Glutamatergic neuron (in vitro differentiated cells): Measurements from ENCODE around the gene ABCA8. TPM values are rescaled to one million over a fixed set of nuclear protein-coding genes. Genes with fewer than 3 reads are reported as not detected.
"Not testable (repeated sequence)": the region's sequence is repeated elsewhere in the genome, so short reads cannot be mapped to it uniquely, and the experiment has no call there.

Source experiments
- DNase-seq: peaks from one replicate; pipeline ENCODE4 v3.0.0; 2022
- H3K27ac Mint-ChIP-seq: one replicate; pipeline ENCODE4 v1.8.0; 2020; ENCODE audit warnings: mild to moderate bottlenecking, mixed read lengths, inconsistent platforms; ENCODE audit not compliant: unreplicated experiment
- H3K27me3 Mint-ChIP-seq: one replicate; pipeline ENCODE4 v1.8.0; 2020; ENCODE audit warnings: mild to moderate bottlenecking, moderate library complexity, mixed read lengths, inconsistent platforms; ENCODE audit not compliant: unreplicated experiment
- H3K36me3 Mint-ChIP-seq: one replicate; pipeline ENCODE4 v1.8.0; 2020; ENCODE audit warnings: mild to moderate bottlenecking, mixed read lengths, inconsistent platforms; ENCODE audit not compliant: unreplicated experiment
- H3K4me1 Mint-ChIP-seq: one replicate; pipeline ENCODE4 v1.8.0; 2020; ENCODE audit warnings: mild to moderate bottlenecking, low read depth, mixed read lengths, inconsistent platforms; ENCODE audit not compliant: unreplicated experiment
- H3K4me3 Mint-ChIP-seq: one replicate; pipeline ENCODE4 v1.8.0; 2020; ENCODE audit warnings: mild to moderate bottlenecking, mixed read lengths, inconsistent platforms; ENCODE audit not compliant: unreplicated experiment
- H3K9me3 Mint-ChIP-seq: one replicate; pipeline ENCODE4 v1.8.0; 2020; ENCODE audit warnings: mild to moderate bottlenecking, moderate library complexity, mixed read lengths, inconsistent platforms; ENCODE audit not compliant: unreplicated experiment
- total RNA-seq: library from RNA; stranded (reverse); fragmentation: NEBNext Ultra II Directional; extraction: Animal tissue kit (Norgen Biotek cat#: 25700); gene quantifications from one replicate; pipeline ENCODE4 v1.2.1, GENCODE V29; 2021; ENCODE audit not compliant: unreplicated experiment
- TF ChIP-seq, protein P1 (sequence below): fragments of 200-600 bp; sonication (generic); IDR thresholded peaks from one replicate; pipeline ENCODE4 v1.5.0; 2021; ENCODE audit not compliant: partially characterized antibody, unreplicated experiment

The ABCA8 gene
- total RNA-seq, 1 donor from 2014 or later: not detected

DNA sequence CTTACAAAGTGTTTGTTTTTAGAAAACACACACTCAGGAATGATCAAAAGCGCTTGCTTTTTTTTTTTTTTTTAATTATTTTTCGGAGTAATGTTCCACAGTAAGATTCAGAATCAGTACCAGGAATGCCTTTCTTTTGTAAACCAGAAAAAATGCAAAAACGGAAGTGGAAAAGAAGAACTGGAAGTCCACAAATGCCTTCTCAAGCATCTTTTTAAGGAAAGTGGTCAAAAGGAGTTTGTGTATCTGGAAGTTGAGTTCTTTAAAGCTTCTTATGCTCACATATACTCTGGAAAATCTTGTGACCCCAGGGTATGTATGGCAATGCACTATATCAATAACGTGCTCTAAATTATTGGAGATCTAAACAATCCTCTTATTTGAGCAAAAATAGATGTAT lies 126.0 kb downstream of the ABCA8 start:
- H3K27me3 Mint-ChIP-seq: no peaks in the 10 kb centered on the region
- no peaks in the 10 kb centered on the region for H3K36me3 Mint-ChIP-seq
- TF ChIP-seq, protein P1, sequence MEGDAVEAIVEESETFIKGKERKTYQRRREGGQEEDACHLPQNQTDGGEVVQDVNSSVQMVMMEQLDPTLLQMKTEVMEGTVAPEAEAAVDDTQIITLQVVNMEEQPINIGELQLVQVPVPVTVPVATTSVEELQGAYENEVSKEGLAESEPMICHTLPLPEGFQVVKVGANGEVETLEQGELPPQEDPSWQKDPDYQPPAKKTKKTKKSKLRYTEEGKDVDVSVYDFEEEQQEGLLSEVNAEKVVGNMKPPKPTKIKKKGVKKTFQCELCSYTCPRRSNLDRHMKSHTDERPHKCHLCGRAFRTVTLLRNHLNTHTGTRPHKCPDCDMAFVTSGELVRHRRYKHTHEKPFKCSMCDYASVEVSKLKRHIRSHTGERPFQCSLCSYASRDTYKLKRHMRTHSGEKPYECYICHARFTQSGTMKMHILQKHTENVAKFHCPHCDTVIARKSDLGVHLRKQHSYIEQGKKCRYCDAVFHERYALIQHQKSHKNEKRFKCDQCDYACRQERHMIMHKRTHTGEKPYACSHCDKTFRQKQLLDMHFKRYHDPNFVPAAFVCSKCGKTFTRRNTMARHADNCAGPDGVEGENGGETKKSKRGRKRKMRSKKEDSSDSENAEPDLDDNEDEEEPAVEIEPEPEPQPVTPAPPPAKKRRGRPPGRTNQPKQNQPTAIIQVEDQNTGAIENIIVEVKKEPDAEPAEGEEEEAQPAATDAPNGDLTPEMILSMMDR: no peak
- H3K27ac Mint-ChIP-seq: no peak overlapping the region
- no peaks in the 10 kb centered on the region for H3K9me3 Mint-ChIP-seq
- H3K4me1 Mint-ChIP-seq: no peaks in the 10 kb centered on the region
- no peak overlapping the region for H3K4me3 Mint-ChIP-seq
- DNase-seq: no peak

DNA sequence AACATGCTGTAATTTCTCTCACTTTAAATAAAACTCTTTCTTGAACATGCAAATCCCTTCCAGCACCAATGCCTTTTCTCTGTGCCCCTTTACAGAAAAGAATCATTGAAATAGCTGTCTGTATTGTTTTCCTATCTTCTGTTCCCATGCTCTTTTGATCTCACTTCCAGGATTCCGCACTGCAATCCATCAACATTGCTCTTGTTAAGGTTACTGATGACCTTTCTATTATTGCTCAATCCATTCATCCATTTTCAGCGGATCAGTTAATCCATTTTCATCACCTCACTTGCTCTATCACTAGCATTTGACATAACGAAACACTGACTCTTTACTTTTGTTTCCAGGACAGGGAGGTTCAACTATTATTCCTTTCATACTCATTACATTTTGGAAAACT lies 130.5 kb downstream of the ABCA8 start:
- no peaks in the 10 kb centered on the region for H3K9me3 Mint-ChIP-seq
- no peak for DNase-seq
- no peak overlapping the region for H3K4me3 Mint-ChIP-seq
- H3K36me3 Mint-ChIP-seq: no peaks in the 10 kb centered on the region
- no peaks in the 10 kb centered on the region for H3K27me3 Mint-ChIP-seq
- TF ChIP-seq, protein P1: no peak
- no peaks in the 10 kb centered on the region for H3K4me1 Mint-ChIP-seq
- H3K27ac Mint-ChIP-seq: no peak overlapping the region

DNA sequence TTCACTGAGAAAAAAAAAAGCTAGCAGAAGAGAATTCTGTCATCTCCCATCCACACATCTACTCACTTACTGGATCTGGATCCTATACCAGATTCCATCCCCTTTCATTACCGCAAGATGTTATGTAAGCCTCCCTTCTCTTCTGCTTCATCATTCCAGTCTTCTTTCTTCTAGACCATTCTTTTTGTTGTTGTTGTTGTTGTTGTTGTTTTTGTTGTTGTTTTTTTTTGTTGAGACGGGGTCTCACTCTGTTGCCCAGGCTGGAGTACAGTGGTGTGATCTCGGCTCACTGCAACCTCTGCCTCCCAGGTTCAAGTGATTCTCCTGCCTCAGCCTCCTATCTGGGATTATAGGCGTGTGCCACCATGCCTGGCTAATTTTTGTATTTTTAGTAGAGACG lies 131.0 kb downstream of the ABCA8 start:
- not testable (repeated sequence) for H3K27me3 Mint-ChIP-seq, DNase-seq

DNA sequence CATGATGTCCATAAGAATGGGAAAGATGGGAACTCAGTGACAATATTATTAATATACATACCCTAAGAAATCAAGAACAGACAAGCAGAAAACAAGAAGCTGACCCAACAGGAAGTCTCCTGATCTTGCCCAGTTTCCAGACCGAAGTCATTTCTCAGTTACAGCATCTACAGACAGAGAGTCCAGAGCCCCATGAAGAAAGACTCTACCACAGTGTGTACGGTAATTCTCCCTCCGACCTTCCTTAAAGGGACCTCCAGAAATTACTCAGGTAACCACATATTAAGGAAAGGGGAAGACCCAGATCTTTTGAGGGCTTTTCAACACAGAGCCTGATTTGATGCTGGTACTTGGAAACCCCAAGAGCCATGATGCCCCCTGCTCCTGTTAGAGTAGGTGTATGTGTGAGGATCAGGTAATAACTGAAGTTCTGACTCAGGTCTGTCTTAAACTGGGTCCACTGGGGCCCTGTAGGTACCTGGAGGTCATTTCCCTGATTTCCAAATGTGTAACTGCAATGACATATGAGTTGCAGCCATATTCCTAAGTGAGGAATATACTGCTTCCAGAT lies 132.4 kb downstream of the ABCA8 start:
- Mint-ChIP-seq H3K9me3 (no peaks in the 10 kb centered on the region), H3K4me1 (peaks cover 1% of the 10 kb centered on the region), H3K4me3 (no peak overlapping the region), H3K27me3 (no peaks in the 10 kb centered on the region), H3K36me3 (no peaks in the 10 kb centered on the region), H3K27ac (no peak overlapping the region)
- DNase-seq: no peak
- TF ChIP-seq, protein P1: no peak

More for the DNA sequence above, 131.0 kb downstream of the ABCA8 start:
- H3K4me1 Mint-ChIP-seq, H3K36me3 Mint-ChIP-seq, H3K4me3 Mint-ChIP-seq, H3K27ac Mint-ChIP-seq, H3K9me3 Mint-ChIP-seq: not testable (repeated sequence)

DNA sequence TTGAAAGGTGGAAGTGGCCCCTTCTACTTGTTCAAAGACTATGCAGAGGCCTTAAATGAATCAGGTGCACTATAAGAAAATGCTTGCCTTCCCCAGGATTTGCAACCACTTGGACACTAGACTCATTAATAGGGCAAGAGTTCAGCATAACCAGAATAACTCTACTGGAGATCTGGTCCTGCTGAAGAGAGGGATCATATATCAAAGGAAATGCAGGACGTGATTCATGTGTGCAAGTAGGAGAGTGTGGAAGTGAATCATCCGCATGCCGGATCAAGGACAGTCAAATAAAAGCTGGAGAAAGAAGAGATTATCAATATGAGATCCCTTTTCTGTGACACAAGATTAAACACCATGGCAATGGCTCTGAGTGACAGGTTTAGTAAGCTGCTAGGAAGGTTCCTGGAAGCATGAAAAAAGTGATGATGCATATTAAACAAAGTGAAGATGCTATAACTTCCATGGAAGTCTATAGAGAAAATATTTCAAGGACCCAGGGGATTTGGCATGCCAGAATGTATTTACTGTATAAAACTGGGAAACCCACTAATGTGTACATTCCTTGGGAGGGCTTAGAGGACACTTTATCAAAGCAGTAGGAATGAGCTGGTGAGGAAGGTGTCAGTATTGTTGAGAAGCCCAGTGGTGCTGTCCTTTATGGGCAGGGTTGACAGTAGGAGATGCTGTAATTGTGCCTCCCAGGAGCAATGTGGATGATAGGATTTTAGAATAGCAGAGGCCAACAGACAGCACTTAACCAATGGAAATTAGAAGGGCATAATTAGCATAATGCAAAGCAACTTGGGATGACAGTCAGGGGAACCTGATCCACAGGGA lies 133.1 kb downstream of the ABCA8 start:
- Mint-ChIP-seq H3K36me3 (no peaks in the 10 kb centered on the region), H3K4me3 (no peak overlapping the region), H3K27me3 (no peaks in the 10 kb centered on the region), H3K9me3 (no peaks in the 10 kb centered on the region), H3K4me1 (peaks cover 1% of the 10 kb centered on the region), H3K27ac (no peak overlapping the region)
- no peak for DNase-seq
- TF ChIP-seq, protein P1: no peak
